Stimulated activated naive B cell treated with anti-CD40 and anti-IgM and Interleukin-4, amounts not matched to agents 10 μg/mL and 1 μg/mL and 100 μg/mL, for 72 hours (primary cell): ENCODE measurements around the gene PHF12.

ENCODE experiments used
- ATAC-seq, 2 donors: fragments of 150-1000 bp; cut with Tn5 transposase; replicated peaks; 2 replicates each; pipeline ENCODE4 v1.10.0; 2021; ENCODE audit warnings: moderate library complexity in 1 of 2
- DNase-seq: peaks from one replicate; pipeline ENCODE4 v3.0.0; 2021
- H3K27ac Mint-ChIP-seq: one replicate; pipeline ENCODE4 v1.8.0; 2022; ENCODE audit warnings: mild to moderate bottlenecking, mixed read lengths
- H3K27me3 Mint-ChIP-seq, 2 donors: one replicate each; pipeline ENCODE4 v1.8.0; 2022; ENCODE audit warnings: mixed read lengths in 2 of 2
- H3K36me3 Mint-ChIP-seq, 2 donors: one replicate each; pipeline ENCODE4 v1.8.0; 2022; ENCODE audit warnings: mixed read lengths in 2 of 2, mild to moderate bottlenecking in 1 of 2
- H3K4me1 Mint-ChIP-seq, 2 donors: one replicate each; pipeline ENCODE4 v1.8.0; 2022; ENCODE audit warnings: mixed read lengths in 2 of 2, mild to moderate bottlenecking in 1 of 2
- H3K4me3 Mint-ChIP-seq, 2 donors: one replicate each; pipeline ENCODE4 v1.8.0; 2022; ENCODE audit warnings: mild to moderate bottlenecking in 2 of 2, mixed read lengths in 2 of 2, moderate library complexity in 1 of 2
- H3K9me3 Mint-ChIP-seq, 2 donors: one replicate each; pipeline ENCODE4 v1.8.0; 2022; ENCODE audit warnings: mixed read lengths in 2 of 2, mild to moderate bottlenecking in 1 of 2

The PHF12 gene

DNA sequence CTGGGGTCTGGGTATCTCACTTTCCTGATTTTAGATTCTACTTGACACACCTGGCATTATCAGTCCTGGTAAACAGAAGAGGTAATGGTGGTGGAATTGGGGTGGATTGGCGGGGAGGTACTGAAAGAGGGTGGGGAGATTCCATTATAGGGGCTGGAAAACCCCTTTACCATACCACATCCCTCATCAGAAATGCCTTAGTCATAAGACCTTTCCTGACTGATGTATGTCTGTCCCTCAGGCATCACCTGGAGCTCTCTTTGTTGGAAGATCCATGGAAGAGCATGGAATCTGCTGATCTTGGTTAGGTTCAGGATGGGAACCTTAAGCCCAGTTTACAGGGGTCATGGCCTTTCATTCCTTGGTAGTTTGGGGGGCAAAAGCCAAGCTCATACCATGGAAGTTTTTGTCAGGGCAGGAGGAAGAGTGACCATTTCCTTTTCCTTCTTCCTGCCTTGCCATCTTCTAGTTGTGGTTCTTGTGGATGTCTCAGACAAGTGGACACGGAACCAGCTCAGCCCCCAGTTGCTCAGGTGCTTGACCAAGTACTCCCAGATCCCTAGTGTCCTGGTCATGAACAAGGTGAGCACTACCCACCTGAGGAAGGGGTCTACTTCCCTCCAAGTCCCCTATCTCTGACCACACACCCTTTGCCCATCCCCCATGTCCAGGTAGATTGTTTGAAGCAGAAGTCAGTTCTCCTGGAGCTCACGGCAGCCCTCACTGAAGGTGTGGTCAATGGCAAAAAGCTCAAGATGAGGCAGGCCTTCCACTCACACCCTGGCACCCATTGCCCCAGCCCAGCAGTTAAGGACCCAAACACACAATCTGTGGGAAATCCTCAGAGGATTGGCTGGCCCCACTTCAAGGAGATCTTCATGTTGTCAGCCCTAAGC lies 93.2 kb downstream of the PHF12 start:
- H3K9me3 Mint-ChIP-seq: no peaks in the 10 kb centered on the region
- no peaks in the 10 kb centered on the region for H3K27me3 Mint-ChIP-seq
- peak overlapping the region; percentile 89 for H3K27ac Mint-ChIP-seq
- DNase-seq (peak; percentile 26), ATAC-seq (peak; percentile 31 to 41)
- H3K4me3 Mint-ChIP-seq: peak overlapping the region in 1 of 2 donors; percentile 41
- peaks cover 39 to 57% of the 10 kb centered on the region in 2 donors for H3K36me3 Mint-ChIP-seq
- peaks cover 22 to 31% of the 10 kb centered on the region in 2 donors for H3K4me1 Mint-ChIP-seq

DNA sequence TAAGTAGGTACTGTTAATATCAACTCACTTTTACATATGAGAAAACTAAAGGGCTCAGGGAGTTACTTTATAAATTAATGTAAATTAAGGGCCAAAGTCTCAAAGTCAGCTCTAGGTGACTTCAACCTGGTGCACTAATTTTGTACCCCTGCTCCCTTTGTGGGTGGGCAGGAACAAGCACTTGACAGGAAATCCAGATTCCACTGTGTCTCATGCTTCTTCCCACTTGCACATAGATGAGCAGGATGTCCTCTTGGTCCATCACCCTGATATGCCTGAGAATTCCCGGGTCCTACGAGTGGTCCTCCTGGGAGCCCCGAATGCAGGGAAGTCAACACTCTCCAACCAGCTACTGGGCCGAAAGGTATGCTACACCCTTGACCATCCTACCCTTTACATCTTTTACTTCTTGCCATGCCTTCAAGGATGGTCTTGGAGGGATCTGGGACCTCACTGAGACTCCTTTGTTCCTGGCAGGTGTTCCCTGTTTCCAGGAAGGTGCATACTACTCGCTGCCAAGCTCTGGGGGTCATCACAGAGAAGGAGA lies 95.2 kb downstream of the PHF12 start:
- H3K9me3 Mint-ChIP-seq: no peaks in the 10 kb centered on the region

DNA sequence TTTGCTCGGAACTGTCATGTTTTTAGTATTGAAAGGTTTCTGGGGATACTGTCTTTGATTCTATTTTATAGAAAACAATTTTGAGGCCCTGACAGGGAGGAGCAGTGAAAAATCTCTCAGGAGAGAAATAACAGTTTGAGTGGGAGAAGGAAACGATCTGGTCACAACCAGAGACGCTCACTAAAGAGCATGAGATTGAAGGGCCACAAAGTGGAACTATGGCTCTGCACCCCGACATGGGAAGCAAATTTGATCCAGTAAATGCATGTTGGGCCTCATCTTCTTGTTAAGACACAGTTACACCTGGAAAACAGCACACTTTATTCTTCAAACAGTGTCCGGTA lies 96.0 kb downstream of the PHF12 start:
- Mint-ChIP-seq H3K36me3 (peaks cover 32% of the 10 kb centered on the region in 2 donors), H3K27ac (peak overlapping the region; percentile 83), H3K27me3 (no peaks in the 10 kb centered on the region), H3K4me3 (peak overlapping the region; percentile 89 to 91), H3K9me3 (no peaks in the 10 kb centered on the region), H3K4me1 (peaks cover 19 to 34% of the 10 kb centered on the region in 2 donors)
- DNase-seq: no peak
- no peak for ATAC-seq

More for the DNA sequence above, 95.2 kb downstream of the PHF12 start:
- Mint-ChIP-seq H3K4me3 (peak overlapping the region; percentile 36 to 59), H3K4me1 (peaks cover 19 to 31% of the 10 kb centered on the region in 2 donors), H3K27me3 (no peaks in the 10 kb centered on the region), H3K27ac (no peak overlapping the region), H3K36me3 (peaks cover 35 to 37% of the 10 kb centered on the region in 2 donors)
- ATAC-seq (no peak), DNase-seq (no peak)
